DMS53 (cell line): ENCODE measurements around the gene NMD3.

Source experiments
- DNase-seq: peaks from one replicate; lab custom pipeline; 2025; lab: John Stamatoyannopoulos, UW

Gene NMD3

GRCh38 chr3:161231861-161232260, 10.8 kb downstream of the NMD3 start:
- peak; percentile 4 for DNase-seq

DNA sequence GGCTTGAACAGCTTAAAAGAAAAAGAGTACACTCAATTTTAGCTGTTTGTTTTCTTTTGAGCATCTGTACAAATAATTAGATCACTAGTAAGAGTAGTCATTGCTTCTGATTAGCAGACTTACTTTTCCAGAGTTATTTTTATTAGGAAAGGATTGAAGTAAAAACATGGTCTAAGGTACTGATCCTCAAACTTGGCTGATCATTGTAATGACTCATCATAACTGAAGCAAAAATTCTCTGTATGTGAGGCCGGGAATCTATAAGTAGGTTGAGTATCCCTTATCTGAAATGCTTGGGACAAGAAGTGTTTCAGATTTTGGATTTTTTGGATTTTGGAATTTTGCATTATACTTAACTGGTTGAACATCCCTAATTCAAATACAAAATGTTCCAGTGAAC, 12.4 kb downstream of the NMD3 start:
- DNase-seq, result no peak

GRCh38 chr3:161236240-161236639, 15.1 kb downstream of the NMD3 start:
- no peak for DNase-seq

GRCh38 chr3:161239700-161240099, 18.6 kb downstream of the NMD3 start:
- no peak for DNase-seq

DNA sequence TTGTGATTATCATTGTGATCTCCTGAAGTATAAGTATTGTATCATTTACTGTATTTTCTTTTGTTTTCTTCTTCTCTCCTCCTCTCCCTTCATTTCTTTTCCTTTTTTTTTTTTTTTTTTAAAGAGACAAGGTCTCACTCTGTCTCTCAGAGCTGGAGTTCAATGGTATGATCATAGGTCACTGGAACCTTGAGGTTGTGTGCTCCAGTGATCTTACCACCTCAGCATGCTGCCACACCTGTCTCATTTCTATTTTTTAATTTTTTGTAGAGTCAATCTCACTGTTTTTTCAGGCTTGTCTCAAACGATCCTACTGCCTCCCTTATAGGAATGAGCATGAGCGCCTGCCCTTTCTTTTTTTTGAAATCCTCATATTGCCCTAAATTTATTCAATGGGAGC, 23.4 kb downstream of the NMD3 start:
- DNase-seq, result no peak

- no peak for DNase-seq
Observed at GRCh38 chr3:161247049-161247448, 25.9 kb downstream of the NMD3 start.

- DNase-seq, result no peak
Observed at GRCh38 chr3:161250116-161250515, 29.0 kb downstream of the NMD3 start.

GRCh38 chr3:161251716-161252115, 30.6 kb downstream of the NMD3 start:
- no peak for DNase-seq

- DNase-seq, result no peak
Observed at GRCh38 chr3:161252143-161252542, 31.0 kb downstream of the NMD3 start.

- no peak for DNase-seq
Observed at GRCh38 chr3:161253711-161254110, 32.6 kb downstream of the NMD3 start.

- no peak for DNase-seq
Observed at GRCh38 chr3:161254861-161255260, 33.8 kb downstream of the NMD3 start.

GRCh38 chr3:161263057-161263456, 41.9 kb downstream of the NMD3 start:
- no peak for DNase-seq

DNA sequence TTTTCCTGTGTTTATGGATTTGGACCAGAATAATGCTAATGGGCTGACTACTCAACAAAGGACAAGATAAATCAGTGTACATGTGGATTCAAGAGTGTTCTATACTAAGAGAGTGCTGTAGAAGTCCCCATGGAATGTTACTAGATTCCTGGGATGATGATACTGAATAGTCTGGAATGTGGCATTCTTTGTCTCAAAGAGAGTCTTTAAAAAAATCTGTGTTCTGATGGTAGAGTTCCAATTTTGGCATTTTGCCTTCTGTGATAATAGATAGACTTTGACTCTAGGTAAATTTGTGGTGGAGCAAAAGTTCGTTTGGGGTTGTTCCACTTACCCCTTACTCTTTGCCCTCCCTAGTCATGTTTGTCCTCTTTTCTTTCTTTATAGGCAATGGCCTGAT, 43.7 kb downstream of the NMD3 start:
- no peak for DNase-seq

GRCh38 chr3:161265916-161266571, 44.9 kb downstream of the NMD3 start:
- peak; percentile 37 for DNase-seq

DNA sequence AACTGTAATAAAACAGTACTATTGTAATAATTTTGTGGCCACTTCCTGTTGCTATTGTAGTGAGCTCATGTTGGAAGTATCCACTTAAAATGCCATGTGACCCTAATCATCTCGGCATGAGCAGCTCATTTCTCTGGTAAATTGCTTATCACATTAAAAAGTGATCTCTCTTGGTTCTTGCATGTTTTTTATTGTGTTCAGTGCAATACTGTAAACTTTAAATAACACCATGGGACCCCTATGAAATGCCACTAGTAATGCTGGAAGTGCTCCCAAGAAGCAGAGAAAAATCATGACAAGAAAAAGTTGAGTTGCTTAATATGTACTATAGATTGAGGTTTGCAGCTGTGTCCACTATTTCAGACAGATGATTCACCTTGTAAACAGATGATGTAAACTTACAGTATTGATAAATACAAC, 45.6 kb downstream of the NMD3 start:
- peak; percentile 88 for DNase-seq

DNA sequence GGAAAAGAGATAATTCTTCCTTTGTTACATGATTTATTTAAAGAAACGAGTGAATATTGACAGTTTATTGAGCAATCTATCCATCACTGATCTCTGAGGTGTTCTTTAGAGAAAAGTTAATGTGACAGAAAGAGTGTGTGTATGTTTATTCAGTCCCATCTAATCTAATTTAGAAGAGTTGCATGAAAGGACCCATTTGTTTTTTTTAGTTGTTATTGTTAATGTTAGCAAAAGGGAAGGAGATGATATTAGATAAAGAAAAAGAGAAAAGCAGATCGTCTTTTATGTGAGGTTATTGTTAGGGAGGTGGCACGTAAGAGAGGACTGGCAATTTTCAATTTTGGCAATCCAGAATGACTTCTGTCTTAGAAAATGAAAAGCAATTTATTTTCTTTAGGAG, 46.5 kb downstream of the NMD3 start:
- peak; percentile 18 for DNase-seq

- peak; percentile 69 for DNase-seq
Observed at GRCh38 chr3:161268601-161269000, 47.5 kb downstream of the NMD3 start.

GRCh38 chr3:161270991-161271390, 49.9 kb downstream of the NMD3 start:
- DNase-seq, result peak; percentile 17

GRCh38 chr3:161271646-161272045, 50.5 kb downstream of the NMD3 start:
- DNase-seq, result peak; percentile 6

GRCh38 chr3:161272524-161272923, 51.4 kb downstream of the NMD3 start:
- DNase-seq, result peak; percentile 45

- DNase-seq, result peak; percentile 69
Observed at GRCh38 chr3:161273589-161274218, 52.6 kb downstream of the NMD3 start.

GRCh38 chr3:161274691-161275298, 53.7 kb downstream of the NMD3 start:
- DNase-seq, result peak; percentile 77

DNA sequence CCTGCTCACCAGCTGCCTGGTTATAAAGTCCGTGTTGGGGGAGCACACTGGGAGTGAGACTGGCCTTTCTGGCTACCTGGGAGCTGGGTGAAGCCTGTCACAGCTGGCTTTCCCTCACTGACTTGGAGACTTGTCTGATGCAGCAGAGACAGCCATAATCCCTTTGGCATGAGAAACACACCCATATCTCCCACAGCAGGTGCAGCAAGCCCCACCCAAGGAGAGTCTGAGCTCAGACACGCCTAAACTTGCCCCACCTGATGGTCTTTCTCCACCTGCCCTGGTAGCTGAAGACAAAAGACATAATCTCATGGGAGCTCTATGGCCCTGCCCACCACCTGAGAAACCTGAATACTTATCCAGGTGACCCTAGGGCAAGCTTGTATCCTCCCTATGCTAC, 54.8 kb downstream of the NMD3 start:
- DNase-seq, result peak; percentile 82
